ENCODE results near the gene LRRC46.

Gene LRRC46

DNA sequence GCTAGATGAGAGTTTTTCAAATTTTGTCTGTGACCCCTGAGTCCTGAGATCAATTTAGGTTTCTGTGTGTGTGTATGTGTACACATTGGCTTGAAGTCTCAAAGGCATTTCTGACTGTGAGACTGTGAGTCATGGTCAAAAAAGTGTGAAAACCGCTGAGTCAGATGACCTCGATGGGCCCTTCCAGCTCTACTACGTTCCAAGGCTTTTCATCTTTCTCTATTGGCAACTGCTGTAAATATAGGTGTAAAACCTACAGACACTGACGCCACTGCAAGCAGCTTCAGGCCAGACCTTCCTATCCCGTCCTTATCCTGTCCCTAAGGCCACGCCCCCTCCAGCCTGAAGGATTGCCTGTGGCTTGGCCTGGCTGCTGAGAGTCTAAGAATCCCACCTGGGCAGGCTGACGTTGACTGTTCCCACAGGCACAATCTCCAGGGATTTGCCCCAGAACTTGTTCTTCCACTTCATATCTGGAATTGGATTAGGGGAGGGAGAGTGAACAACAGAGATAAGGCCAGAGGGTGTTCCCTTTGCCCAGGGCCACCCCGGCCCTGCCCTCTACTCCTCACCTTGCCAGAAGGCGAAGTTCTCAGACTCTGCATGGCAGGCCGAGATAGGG lies 21.2 kb upstream of the LRRC46 start:
- DNase-seq (ENCODE audit: low read depth in 2 of 2): no peak

GRCh38 chr17:47810901-47811635 lies 20.4 kb upstream of the LRRC46 start:
- DNase-seq (ENCODE audit: low read depth in 2 of 2): no peak

DNA sequence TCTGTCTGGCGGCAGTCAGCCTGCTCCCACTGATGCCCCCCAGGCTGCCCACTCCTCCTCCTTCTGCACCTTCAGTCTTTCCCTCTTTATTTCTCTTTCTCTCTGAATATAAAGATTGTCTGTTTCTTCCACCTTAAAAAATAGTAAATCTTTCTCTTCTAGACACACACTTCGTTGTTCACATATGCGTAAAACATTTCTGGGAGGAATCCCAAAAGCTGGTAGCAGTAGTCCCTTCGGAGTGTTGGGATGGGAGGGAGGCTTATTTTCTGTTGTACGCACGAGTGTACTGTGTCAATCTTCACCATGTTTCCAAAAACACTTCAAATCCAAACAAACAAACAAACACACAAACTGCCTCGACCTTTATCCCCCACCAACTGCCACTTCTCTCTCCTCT lies 19.8 kb upstream of the LRRC46 start:
- no peak for DNase-seq (ENCODE audit: low read depth in 2 of 2)

DNA sequence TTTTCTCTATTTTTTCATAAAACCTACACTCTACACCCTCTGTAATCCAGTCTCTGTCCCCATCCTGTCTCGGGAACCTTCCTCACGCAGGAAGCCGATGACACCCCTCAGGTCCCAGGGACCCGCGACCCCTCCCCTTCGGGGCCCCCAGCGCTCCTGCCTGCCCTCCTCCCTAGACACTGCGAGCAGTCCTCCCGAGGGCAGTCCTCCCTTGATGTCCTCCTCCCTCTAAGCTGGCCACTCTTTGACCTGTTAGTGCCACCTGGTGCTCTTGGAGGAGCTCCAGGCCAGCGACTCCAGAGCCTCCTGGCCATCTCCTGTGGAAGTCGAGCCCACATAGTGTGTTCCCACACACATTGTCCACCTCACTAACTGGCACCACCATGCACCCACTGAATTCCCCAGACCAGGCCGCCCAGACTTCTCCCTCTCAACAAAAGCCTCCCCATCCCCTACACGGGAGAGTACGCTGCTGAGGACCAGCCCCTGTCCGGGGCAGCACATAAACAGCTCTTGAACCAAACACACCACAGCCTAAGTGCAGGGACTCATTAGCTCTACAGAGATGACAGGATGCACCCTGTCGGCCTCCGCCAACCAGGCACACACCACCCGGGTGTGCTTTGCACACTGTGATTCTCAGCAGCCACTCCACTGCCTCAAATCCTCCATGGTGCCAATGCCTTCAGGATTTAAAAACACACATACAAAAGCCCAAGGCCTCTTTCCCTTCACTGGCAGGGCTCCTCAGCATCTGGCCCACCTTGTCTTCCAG lies 19.1 kb upstream of the LRRC46 start:
- DNase-seq (ENCODE audit: low read depth in 2 of 2): no peak

GRCh38 chr17:47813077-47813476 lies 18.4 kb upstream of the LRRC46 start:
- no peak for DNase-seq (ENCODE audit: low read depth in 2 of 2)

GRCh38 chr17:47813512-47814031 lies 17.9 kb upstream of the LRRC46 start:
- DNase-seq (ENCODE audit: low read depth in 2 of 2): no peak

DNA sequence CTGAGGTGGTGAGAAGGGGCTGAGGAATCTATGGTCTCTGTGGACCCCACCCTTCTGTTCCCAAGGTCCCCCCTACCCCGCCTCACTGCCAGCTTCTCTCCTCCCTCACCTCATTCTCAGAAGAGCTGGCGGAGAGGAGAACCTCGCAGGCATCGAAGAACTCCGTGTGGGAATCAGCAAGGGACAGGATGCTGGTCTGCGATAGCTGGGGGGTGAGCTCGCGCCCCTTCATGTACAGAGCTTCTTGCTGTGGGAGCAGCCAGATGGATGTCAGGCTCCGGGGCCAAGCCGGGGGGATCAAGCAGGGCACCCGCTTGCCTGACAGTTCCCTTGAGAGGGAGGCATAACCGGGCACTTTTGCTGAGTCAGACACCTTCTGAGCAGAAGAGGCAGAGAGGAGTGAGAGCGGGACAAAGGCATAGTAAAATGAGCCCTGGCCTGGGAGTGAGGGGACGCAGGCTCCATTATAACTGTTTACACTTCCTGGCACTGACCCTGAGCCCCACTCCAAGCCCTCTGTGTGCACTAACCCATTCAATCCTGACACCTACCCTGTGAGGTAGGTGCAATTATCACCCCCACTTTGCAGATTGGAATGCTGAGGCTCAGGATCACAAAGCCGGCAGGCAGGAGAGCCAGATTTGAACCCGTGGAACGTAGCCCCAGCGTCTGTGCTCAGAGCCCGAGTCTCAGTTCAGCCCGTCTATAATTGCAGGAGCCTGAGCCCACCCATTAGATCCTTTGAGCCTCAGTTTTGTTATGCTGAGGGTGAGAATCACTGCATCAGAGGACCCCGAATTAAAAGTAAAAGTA lies 16.2 kb upstream of the LRRC46 start:
- DNase-seq (ENCODE audit: low read depth in 2 of 2): no peak

- DNase-seq (ENCODE audit: low read depth in 2 of 2): no peak
Measured at GRCh38 chr17:47816111-47816735, 15.2 kb upstream of the LRRC46 start.

GRCh38 chr17:47816947-47817346 lies 14.5 kb upstream of the LRRC46 start:
- no peak for DNase-seq (ENCODE audit: low read depth in 2 of 2)

DNA sequence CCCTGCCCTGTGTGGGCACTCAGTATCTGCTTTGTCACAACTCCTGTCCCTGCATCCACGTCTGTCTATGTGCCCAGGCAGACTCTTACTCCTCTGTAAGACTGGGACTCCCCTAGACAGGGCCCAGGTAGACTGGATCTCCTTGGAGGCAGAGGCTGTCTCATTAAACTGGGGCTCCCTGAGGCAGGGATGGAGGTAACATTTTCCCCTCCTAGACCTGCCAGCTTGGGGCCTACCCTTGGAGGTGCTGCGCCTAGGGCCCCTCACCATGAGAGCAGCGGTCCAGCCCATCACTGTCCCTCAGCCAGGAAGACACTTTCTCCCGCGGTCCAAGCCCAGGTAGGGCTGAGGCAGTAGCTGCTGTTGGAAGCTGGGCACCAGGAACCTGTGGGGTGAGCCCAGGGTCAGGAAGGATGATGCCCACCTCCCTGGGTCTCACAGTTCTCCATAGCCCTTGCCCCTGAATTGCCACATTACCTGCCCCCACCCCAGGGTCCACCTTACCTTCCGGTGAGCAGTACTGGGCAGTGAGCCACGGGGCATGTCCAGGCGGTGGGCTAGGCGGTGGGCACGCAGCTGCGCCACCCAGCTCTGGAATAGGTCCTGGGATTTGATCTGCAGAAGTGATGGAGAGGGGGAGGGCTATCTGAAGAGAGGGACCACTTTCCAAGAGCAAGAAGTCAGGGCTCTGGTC lies 13.3 kb upstream of the LRRC46 start:
- DNase-seq (ENCODE audit: low read depth in 2 of 2): no peak

GRCh38 chr17:47819475-47819874 lies 12.0 kb upstream of the LRRC46 start:
- no peak for DNase-seq (ENCODE audit: low read depth in 2 of 2)

- DNase-seq (ENCODE audit: low read depth in 2 of 2): no peak
Measured at GRCh38 chr17:47820033-47820789, 11.3 kb upstream of the LRRC46 start.

GRCh38 chr17:47821031-47821423 lies 10.4 kb upstream of the LRRC46 start:
- DNase-seq (ENCODE audit: low read depth in 2 of 2): no peak

DNA sequence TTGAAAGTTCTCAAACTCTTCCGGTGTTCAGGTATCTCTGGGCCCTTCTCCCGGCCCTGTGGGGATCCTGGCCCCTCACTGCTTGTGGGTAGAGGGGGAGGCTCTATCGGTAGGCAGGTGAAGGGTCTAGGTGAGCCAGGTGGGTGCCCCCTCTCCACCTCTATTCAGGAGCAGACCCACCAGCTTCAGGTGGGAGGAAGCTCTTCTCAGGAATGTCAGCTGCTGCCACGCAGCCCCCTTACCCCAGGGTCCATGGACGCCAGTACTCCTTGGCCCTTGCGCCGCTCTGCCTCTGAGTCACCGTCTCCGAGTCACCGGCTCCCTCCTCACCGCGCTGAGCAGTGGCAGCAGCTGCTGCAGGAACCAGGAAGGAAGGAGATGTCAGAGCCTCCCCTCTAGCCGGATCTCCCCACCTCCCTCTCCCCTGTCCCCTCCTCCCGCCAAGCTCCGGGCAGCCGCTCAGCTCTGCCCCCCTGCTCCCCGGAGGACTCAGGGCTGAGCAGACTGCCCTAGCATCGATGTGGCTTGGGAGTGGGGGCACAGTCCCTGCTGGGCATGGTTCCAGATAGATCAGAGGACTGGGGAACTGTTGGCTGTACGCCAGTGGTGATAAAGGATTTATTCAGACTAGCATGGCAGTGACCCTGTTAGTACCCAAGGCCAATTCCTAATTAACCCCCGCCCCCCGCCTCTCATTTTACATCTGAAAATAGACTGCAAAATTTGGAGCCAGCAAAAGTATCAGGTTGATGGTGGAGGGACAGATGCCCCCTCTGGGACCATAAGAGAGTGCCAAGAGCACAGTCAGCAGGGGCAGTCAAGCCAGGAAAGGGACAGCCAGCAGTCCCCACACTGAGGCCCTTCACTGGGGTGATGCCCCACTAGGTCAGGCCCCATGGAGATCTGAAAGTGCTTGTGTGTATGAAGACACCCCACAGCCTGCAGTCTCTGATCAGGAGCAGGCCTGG lies 9.8 kb upstream of the LRRC46 start, which contains the start of gene OSBPL7:
TSS of gene OSBPL7 (minus strand) at position 371 of the 968 bp plus-strand sequence. CDS start 1,516 bp downstream, outside the sequence.
- DNase-seq (ENCODE audit: low read depth in 2 of 2): peak; percentile 48 to 52

DNA sequence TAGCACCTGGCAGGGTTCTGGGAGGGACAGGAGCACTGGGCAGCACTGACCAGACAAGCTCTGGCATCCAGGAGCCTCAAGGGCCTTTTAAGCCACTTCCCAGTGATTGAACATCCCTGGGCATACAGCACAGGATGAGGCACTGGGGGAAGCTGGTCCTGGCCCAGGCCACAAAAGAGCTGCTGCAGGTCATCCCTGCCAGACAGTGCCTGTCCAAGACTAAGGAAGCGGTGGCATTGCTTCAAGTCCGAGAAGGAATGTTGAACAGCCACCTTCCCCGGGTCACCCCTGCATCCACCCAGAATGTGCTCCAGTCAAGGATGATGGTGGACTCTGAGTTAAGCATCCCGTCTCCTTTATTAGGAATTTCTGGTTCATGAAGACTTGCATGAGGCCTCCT lies 8.7 kb upstream of the LRRC46 start:
- DNase-seq (ENCODE audit: low read depth in 2 of 2): no peak

DNA sequence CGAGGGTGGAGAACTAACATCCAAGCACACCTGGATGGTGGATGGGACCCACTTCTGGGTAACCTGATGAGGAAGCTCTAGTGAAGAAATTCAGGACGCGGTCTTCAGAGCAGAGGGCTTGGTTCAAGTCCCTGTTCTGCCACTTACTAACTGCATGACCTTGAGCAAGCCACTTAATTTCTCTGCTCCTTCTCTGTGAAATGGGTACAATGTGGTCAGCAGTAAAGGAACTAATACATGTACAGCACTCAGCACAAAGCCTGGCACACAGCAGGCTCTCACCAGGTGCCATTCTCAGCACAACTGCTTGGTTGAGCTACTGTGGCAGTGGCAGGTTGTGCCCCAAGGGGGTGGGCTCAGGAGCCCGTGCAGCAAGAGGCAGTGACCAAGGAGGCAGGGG lies 8.0 kb upstream of the LRRC46 start:
- no peak for DNase-seq (ENCODE audit: low read depth in 2 of 2)

GRCh38 chr17:47829870-47830269 lies 1.6 kb upstream of the LRRC46 start:
- no peak for DNase-seq (ENCODE audit: low read depth in 2 of 2)

GRCh38 chr17:47830396-47831002 lies 971 bp upstream of the LRRC46 start:
- DNase-seq (ENCODE audit: low read depth in 2 of 2): no peak
